M059J (cell line): ENCODE measurements around the gene GMCL1. TPM values are rescaled to one million over a fixed set of nuclear protein-coding genes. Genes with fewer than 3 reads are reported as not detected.
A peak's percentile ranks its signal among the peaks of the same experiment; 100 is the strongest.
"Not testable (repeated sequence)": the region's sequence is repeated elsewhere in the genome, so short reads cannot be mapped to it uniquely, and the experiment has no call there.

Experiments used
- DNase-seq: peaks from one replicate; pipeline ENCODE4 v3.0.0-alpha.2; 2012; ENCODE audit warnings: low read depth
- total RNA-seq: library from RNA; depleted of rRNA; stranded (reverse); fragments of >200 nt; shearing (Covaris generic); gene quantifications from 2 replicates; pipeline ENCODE4 v1.2.3, GENCODE V29; 2014

The GMCL1 gene
- total RNA-seq, 1 experiment from 2014 or later: 9.4 TPM

DNA sequence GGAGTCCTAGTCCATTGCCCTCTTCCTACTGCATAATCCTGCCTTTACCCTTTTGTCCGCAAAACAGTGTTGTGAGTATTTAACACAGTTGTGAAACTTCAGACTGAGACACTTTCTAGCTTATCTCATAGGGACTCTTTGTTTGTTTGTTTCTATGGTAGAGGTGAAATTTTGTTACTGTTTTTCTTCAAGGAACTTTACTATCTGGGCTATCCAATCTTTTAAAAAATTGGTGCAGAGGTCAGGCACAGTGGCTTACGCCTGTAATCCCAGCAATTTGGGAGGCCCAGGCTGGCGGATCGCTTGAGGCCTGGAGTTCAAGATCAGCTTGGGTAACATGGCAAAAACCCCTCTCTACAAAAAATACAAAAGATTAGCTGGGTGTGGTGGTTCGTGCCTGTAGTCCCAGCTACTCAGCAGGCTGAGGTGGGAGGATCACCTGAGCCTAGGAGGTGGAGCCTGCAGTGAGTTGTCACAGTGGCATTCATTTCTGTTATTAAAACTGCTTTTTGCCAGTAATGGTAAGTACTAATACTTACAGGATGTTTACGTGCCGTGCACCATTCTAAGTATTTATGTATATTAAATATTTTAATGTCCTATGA, 18.8 kb downstream of the GMCL1 start:
- DNase-seq: no peak

DNA sequence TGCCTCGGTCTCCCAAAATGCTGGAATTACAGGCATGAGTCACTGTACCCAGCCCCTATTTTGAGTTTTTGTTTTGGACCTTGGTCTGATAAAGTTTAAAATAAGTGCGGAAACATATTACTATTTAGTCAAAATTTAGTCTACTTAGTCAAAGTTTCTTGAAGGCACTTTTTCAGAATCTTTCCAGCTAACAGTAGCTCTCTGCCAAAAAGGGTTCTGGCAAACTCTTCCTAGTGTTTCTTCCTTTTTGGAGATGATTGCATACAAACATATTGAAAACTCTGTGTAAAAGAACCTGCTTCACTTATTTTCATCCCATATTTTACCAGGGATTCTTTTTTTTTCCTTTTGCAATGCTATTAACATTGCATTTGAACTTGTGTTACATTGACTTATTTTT, 28.8 kb downstream of the GMCL1 start:
- no peak for DNase-seq

DNA sequence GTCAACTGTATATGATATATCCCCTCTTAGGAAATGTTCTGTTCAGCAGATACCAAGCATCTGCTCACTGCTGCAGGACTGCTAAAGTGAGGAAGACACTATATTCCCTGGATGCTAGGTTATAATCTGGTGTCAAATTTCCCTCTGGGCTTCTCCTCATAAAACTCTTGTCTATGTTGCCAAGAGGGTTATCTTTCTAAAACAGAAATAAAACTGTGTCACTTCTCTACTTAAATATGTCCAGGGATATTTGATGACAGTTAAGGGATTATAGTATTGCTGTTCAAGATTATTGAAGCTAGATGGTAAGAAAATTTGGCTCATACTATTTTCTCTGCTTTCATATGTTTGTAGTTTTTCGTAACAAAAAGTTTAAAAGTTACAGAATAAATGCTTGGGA, 33.8 kb downstream of the GMCL1 start:
- DNase-seq: no peak

DNA sequence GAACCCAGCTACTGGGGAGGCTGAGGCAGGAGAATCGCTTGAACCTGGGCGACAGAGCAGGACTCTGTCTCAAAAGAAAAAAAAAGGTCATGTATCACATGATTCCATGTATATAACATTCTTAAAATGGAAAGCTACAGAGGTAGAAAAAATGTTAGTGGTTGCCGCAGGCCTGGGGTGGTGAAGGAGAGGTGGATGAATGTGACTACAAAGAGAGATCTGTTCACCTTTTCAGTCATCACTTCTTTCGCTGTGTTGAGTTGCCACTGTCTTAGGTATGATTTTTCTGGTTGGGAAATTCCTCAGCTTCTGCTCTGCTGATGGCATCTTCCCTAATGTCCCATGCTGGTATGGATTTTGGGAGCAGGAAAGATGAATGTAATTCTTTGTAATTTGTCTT, 59.0 kb downstream of the GMCL1 start:
- no peak for DNase-seq

DNA sequence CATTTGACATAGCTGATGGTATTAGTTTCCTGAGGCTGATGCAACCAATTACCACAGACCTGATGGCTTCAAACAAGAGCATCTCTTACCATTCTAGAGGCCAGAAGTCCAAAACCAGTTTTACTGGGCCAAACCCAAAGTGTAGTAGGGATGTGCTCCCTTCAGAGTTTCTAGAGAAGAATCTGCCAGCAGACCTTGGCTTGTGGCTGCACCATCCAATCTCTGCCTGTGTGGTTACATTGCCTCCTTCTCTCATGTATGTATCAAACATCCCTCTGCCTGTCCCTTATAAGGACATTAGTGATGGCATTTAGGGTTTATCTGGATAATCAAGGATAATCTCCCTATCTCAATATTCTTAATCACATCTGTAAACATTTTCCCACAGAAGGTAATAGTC, 59.8 kb downstream of the GMCL1 start:
- no peak for DNase-seq

GRCh38 chr2:69890881-69891280, 61.4 kb downstream of the GMCL1 start:
- DNase-seq: no peak

DNA sequence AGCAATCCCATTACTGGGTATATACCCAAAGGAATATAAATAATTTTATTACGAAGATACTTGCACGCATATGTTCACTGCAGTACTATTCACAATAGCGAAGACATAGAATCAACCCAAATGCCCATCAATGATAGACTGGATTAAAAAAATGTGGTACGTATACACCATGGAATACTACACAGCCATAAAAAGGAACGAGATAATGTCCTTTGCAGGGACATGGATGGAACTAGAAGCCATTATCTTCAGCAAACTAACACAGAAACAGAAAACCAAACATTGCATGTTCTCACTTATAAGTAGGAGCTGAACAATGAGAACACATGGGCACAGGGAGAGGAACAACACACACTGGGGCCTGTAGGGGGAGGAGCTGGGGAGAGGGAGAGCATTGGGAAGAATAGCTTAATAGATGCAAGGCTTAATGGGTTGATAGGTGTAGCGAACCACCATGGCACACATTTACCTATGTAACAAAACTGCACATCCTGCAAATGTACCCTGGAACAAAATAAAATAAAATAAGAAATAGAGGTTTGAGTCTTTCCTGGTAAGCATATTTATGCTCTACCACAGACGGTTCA, 63.5 kb downstream of the GMCL1 start:
- DNase-seq: not testable (repeated sequence)

DNA sequence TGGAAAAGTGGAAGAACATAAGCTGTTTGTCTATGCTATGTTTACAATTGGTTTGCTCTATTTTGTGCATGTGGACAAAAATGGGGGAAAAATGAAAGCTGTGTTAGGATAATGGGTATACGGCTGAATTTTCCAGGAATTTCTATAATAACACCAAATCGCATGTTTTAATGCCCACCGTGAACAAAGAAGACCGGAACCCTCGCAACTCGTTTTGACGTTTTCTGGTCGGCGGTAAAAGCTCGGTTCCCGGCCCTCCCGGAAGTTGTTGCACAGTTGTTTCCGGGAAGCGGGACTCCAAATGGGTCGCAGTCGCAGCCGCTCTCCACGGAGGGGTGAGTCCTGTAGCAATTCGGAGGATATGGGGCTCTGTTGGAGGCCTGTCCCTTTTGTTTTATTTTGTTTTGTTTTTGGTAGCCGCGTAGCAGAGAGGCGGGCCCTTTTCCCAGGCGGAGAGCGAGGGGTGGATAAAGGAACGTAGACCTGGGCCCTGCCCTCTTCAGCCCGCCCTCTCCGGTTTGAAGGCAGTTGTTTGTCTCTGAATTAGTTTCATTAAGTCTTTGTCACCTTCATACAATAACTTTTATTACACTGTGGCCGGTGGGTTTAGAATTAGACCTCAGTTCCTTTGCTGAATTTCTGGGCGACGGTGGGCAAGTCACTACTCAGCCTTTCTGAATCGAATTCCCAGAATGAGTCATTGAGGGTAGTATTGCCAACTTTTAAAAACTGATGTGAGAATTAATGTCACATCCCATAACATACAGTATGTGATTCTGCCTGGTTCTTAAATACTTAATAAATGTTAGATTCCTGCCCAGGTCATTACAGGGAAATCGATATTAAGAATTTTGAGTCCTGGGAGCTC, 64.5 kb downstream of the GMCL1 start, which contains the start of gene SNRNP27:
Gene SNRNP27 (plus strand): TSS at position 273 of the 868 bp plus-strand sequence. CDS start 29 bp downstream, at position 302.
- peak; percentile 77 for DNase-seq

GRCh38 chr2:69894737-69895136, 65.3 kb downstream of the GMCL1 start:
- DNase-seq: not testable (repeated sequence)

DNA sequence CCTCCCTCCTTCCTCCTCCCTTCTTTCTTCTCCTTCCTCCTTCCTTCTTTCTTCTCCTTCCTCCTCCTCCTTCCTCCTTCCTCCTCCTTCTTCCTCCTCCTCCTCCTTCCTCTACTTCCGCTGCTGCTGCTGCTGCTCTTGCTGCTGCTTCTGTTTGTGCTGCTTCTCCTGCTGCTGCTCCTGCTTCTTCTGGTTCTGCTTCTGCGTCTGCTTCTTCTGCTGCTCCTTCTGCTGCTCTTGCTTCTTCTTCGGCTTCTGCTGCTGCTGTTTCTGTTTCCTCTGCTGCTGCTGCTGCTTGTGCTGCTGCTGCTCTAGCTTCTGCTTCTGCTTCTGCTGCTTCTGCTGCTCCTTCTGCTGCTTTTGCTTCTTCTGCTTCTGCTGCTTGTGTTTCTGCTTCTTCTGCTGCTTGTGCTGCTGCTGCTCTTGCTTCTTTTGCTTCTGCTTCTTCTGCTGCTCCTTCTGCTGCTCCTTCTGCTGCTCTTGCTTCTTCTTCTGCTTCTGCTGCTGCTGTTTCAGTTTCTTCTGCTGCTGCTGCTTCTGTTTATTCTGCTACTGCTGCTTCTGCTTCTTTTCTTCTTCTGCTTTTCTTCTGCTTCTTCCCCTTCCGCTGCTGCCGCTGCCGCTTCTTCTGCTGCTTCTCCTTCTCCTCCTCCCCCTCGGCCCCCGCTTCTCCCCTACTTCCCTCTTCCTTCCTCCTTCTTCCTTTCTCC, 72.9 kb downstream of the GMCL1 start:
- no peak for DNase-seq

DNA sequence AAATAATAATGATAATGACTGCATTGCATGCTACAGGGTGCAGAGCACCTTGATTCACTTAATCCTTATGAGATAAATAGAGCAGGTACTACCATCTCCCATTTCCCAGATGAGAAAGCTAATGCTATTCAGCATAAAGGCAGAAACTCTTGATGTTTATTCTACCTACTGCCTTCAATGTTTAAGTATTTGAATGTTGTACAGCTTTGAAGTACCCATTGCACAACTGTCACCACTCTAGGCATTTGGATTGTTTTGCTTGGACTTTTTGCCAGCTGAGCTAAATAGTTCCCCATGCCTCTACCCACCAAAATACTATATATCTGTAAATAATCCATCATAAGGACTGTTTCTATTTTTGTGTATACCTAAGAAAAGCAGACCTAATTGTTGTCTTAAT, 77.8 kb downstream of the GMCL1 start:
- DNase-seq: no peak

DNA sequence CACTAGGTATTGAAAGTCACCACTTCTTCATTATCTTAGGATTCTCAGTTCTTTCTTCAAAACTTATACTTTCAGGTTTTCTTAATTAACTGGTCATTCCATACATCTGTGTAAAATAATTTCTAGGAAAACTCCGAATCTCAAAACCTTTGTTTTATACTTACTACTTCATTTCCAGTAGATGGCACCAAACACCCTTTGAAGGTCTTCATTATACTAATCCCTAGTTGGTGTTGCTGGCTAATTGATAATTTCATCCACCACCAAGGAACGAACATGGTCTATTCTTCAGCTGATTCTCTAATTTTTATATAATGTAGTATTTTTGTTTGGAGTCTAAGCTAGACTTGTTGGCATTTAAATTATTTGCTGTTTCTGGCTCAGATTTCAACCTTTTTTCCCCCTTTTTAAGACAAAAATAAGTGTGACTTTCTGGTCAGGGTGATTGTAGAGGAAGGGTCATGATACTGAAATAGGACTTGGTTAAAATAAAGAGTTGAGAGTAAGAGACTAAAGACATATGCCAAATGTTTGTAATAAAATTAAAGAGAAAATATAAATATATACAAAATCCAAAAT, 82.6 kb downstream of the GMCL1 start:
- peak; percentile 52 for DNase-seq

- DNase-seq: peak; percentile 100
Observed at GRCh38 chr2:69914164-69914949, 84.9 kb downstream of the GMCL1 start.

DNA sequence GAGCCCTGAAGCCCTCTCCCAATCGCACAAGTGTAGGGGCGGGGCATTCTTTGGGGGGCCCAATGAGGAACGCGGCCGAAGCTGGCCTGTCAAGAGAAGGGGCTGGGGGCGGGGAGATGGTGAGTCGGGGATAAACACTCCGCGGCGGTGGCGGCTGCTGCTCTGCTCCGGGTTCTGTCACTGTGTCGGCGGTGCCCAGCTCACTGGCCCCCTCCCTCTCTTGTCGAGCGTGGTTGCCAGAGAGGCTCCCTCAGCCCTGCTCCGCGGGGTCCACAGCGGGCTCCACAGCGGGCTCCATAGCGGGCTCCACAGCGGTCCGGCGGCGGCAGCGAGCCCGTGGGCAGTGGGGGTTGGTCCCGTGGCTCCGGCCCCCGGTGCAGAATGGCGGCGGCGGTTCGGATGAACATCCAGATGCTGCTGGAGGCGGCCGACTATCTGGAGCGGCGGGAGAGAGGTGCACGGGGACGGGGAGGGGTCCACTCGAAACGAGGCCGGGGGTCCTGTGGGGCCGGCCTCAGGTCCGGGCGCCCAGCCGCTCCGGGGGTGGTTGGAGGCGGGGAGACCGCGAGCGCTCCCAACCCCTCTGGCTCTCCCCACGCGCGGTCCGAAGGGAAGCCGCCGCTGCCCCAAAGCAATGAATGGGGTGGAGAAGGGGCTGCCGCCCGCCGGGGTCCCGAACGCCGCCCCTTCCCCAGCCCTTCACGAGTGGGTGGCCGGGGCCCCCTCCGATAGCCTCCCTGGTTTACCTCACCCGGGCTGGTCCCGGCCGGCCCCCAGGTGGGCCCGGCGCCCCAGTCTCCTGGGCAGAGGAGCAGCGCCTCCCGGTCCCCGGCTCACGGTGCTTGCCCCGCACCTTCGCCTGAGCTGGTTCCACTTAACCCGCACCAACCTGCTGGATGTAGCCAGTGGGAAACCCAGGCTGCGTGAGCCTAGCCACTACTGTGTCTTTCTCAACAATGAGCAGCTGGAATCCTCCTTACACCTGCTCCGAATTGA, 85.8 kb downstream of the GMCL1 start, which contains the start of gene MXD1:
Gene MXD1 (plus strand): TSS at position 160 of the 996 bp plus-strand sequence. CDS start 222 bp downstream, at position 382.
- peak; percentile 16 for DNase-seq

- DNase-seq: no peak
Observed at GRCh38 chr2:69916106-69916505, 86.6 kb downstream of the GMCL1 start.

GRCh38 chr2:69917852-69918251, 88.4 kb downstream of the GMCL1 start:
- DNase-seq: peak; percentile 75

DNA sequence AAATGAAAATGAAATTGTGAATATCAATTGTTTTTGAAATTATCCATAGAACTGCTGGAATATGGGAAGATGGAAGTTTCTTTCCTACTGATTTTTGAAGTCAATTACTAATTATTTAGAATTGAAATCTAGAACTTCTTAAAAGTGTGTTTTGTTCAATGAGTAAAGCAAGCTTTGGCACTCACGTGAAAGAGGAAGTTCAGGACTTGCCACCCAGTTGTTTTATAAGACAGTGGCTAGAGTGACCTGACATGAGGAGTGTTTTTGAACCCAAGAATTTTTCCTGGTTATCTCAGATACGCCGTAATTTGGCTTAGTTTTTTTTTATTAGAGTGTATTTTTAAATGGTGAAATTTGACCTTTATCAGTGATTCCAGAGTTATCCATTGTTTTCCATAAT, 88.9 kb downstream of the GMCL1 start:
- DNase-seq: no peak

- DNase-seq: no peak
Observed at GRCh38 chr2:69923116-69923515, 93.7 kb downstream of the GMCL1 start.

GRCh38 chr2:69926849-69927515, 97.5 kb downstream of the GMCL1 start:
- DNase-seq: no peak
